IgD-negative memory B cell (primary cell): ENCODE measurements around the gene CACNG4. TPM values are rescaled to one million over a fixed set of nuclear protein-coding genes. Genes with fewer than 3 reads are reported as not detected.
A peak's percentile ranks its signal among the peaks of the same experiment; 100 is the strongest.

Source experiments
- H3K27ac Mint-ChIP-seq, 3 donors: one replicate each; pipeline ENCODE4 v1.8.0; 2020 to 2022; ENCODE audit warnings: mild to moderate bottlenecking in 3 of 3, mixed read lengths in 3 of 3, moderate library complexity in 1 of 3
- H3K27me3 Mint-ChIP-seq: one replicate; pipeline ENCODE4 v1.8.0; 2021; ENCODE audit warnings: mixed read lengths
- H3K36me3 Mint-ChIP-seq: one replicate; pipeline ENCODE4 v1.8.0; 2020; ENCODE audit warnings: mild to moderate bottlenecking, mixed read lengths
- H3K4me1 Mint-ChIP-seq, 3 donors: one replicate each; pipeline ENCODE4 v1.8.0; 2020 to 2022; ENCODE audit warnings: mixed read lengths in 3 of 3, mild to moderate bottlenecking in 1 of 3
- H3K4me3 Mint-ChIP-seq, 4 donors: one replicate each; pipeline ENCODE4 v1.8.0; 2020 to 2022; ENCODE audit warnings: mild to moderate bottlenecking in 4 of 4, mixed read lengths in 4 of 4, moderate library complexity in 3 of 4
- H3K9me3 Mint-ChIP-seq, 3 donors: one replicate each; pipeline ENCODE4 v1.8.0; 2020 to 2021; ENCODE audit warnings: mixed read lengths in 3 of 3, mild to moderate bottlenecking in 1 of 3
- polyA plus RNA-seq: library from polyadenylated mRNA; unstranded; fragments of 300-500 nt; fragmentation: Illumina TruSeq; gene quantifications from one replicate; pipeline ENCODE4 v1.2.3, GENCODE V29; 2021

Gene CACNG4
- polyA plus RNA-seq, 1 donor from 2014 or later: not detected

DNA sequence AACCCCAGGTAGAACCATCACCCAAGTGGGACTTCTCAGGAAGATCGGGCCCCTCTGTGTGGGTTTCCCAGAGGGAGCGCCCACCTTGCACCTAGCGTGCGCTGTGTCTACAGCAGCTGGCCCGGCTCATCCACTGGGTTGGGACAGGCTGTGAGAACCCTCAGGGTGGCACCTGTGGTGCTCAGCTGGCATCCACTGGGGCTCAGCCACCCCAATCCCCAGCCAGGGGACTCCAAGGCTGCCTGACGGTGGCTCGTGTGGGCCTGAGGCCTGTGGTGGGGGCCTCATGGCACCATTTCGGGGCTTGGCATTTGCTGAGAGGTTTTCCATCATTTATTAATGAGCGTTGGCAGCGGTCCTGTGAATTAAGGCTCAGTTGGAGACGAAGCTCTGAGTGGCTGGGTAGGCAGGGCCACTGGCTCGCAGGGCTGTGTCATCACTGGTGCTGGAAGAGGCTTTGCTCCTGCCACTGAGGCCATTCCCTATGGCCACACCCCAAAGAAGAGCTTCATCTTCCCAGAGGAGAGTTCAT, 28.5 kb downstream of the CACNG4 start:
- H3K4me1 Mint-ChIP-seq: no peaks in the 10 kb centered on the region
- H3K36me3 Mint-ChIP-seq: peaks cover 1% of the 10 kb centered on the region
- H3K9me3 Mint-ChIP-seq: peaks cover 0 to 7% (median 0%) of the 10 kb centered on the region in 3 donors
- peaks cover 14% of the 10 kb centered on the region for H3K27me3 Mint-ChIP-seq
- no peak overlapping the region for H3K4me3 Mint-ChIP-seq
- H3K27ac Mint-ChIP-seq: no peak overlapping the region

- peaks cover 14% of the 10 kb centered on the region for H3K27me3 Mint-ChIP-seq
- no peaks in the 10 kb centered on the region for H3K36me3 Mint-ChIP-seq
- H3K9me3 Mint-ChIP-seq: peaks cover 0 to 7% (median 0%) of the 10 kb centered on the region in 3 donors
- H3K4me1 Mint-ChIP-seq: no peaks in the 10 kb centered on the region
- no peak overlapping the region for H3K4me3 Mint-ChIP-seq
- no peak overlapping the region for H3K27ac Mint-ChIP-seq
Observed at GRCh38 chr17:66994361-66994760, 29.9 kb downstream of the CACNG4 start.

DNA sequence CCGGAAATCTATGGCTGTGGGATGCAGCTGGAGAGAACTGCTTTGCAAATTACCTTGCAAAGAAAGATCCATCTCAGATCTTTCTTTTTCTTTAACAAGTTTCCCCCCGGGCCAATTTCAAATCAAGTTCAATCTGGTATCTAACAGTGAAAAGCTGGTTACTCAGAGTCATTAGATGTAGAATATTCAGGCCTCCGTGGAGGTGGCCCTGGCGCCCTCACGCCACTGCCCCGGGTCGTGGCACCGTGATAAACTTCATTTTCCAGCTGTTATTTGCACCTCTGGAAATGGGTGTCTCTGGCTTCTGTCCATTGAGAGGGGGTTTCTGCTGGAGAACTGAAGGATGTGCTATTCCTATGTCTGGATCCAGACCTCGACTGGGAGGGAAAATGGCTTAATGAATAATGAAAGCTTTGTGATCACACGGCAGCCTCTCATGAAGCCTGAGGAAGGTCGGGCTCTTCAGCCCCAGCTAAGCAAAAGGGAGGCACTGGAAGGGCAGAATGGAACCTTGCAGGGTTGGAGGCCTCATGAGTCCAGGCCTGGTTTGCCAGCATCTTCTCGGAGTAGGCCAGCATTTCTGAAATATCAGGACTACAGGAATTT, 30.5 kb downstream of the CACNG4 start:
- Mint-ChIP-seq H3K9me3 (peaks cover 0 to 7% (median 0%) of the 10 kb centered on the region in 3 donors), H3K27me3 (peaks cover 14% of the 10 kb centered on the region), H3K36me3 (no peaks in the 10 kb centered on the region), H3K4me3 (no peak overlapping the region), H3K27ac (no peak overlapping the region), H3K4me1 (no peaks in the 10 kb centered on the region)

- Mint-ChIP-seq H3K27ac (no peak overlapping the region), H3K4me3 (no peak overlapping the region), H3K36me3 (no peaks in the 10 kb centered on the region), H3K27me3 (peaks cover 14% of the 10 kb centered on the region), H3K9me3 (peaks cover 0 to 7% (median 3%) of the 10 kb centered on the region in 3 donors), H3K4me1 (no peaks in the 10 kb centered on the region)
Observed at GRCh38 chr17:66995944-66996343, 31.4 kb downstream of the CACNG4 start.

DNA sequence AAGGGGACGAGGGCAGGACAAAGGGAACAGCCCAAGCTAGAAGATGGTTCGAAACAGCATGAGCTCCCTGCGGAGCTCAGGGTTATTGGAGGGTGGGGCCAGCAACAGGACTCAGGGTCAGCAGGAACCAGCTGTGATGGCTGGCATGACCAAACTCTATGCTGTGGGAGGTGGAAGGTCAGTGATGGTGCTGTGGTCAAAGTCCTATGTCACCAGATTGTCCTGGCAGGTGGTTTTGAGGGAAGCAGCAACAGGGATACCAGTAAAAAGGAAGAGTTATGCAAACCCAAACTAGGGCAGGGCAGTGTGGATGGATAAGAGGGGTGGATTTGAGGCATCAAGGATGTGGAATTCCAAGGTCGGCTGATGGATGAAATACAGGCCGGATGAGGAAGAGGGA, 32.4 kb downstream of the CACNG4 start:
- no peaks in the 10 kb centered on the region for H3K4me1 Mint-ChIP-seq
- no peak overlapping the region for H3K4me3 Mint-ChIP-seq
- H3K27ac Mint-ChIP-seq: no peak overlapping the region
- H3K9me3 Mint-ChIP-seq: peaks cover under 1 to 8% (median 5%) of the 10 kb centered on the region in 3 donors
- H3K36me3 Mint-ChIP-seq: no peaks in the 10 kb centered on the region
- H3K27me3 Mint-ChIP-seq: peaks cover 14% of the 10 kb centered on the region

DNA sequence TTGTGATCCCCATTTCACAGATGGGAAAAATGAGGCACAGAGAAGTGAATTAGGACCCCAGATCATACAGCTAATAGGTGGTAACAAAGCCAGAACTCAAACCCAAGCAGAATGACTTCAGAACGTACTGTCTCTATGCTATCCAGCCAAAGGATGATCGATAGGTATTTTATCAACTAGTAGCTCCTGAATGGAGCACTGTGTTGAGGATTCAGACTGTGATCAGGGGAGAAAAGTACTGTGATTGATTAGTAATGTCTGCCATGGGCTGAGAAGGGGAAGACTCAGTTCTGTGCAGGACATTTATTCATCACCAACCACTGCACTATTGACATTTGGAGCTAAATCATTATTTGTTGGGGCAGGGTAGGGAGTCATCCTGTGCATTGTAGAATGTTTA, 38.7 kb downstream of the CACNG4 start:
- Mint-ChIP-seq H3K9me3 (peaks cover 2 to 18% (median 3%) of the 10 kb centered on the region in 3 donors), H3K4me3 (no peak overlapping the region), H3K4me1 (no peaks in the 10 kb centered on the region), H3K36me3 (peaks cover 2% of the 10 kb centered on the region), H3K27me3 (peaks cover 7% of the 10 kb centered on the region), H3K27ac (no peak overlapping the region)

DNA sequence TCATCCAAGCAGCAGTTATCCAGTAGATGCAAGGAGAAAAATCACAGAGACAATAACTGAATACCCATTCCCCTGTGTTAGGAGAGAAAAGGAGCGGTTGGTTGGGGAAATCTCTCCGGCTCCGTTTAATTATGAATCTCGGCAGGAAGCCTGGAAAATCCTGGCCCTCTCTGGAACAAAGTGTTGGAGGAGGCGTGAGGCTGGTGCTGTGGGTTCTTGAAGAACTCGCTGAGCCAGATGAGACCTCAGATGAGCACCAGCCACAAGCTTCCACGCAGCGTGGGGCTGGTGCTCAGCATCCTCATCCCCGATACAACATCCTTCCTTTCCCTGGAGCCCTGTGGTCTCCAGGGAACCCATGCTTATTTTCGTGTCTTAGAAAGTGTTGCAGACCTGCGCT, 39.7 kb downstream of the CACNG4 start:
- no peak overlapping the region for H3K27ac Mint-ChIP-seq
- H3K4me1 Mint-ChIP-seq: no peaks in the 10 kb centered on the region

DNA sequence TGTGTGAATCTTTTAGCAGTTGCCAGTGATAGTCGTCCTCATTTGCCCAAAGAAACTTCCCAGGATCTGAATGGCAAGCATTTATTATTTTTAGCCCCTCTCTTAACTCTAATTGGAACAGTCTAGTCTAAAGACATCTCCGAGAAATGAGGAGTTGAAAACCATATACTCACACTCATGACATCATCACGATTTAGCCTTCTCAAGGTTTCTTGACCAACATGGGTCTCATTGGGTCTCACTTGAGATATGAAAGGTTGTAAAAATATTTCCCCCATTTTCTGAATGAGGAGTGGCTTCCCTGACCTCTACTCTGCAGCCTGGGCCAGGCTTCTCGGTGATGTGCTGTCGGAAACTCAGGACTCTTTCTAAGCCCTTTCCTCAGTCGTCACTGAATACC, 42.8 kb downstream of the CACNG4 start:
- Mint-ChIP-seq H3K4me1 (no peaks in the 10 kb centered on the region), H3K27ac (no peak overlapping the region), H3K36me3 (peaks cover 2% of the 10 kb centered on the region), H3K27me3 (peaks cover 9% of the 10 kb centered on the region), H3K9me3 (peaks cover 0 to 16% (median 2%) of the 10 kb centered on the region in 3 donors), H3K4me3 (no peak overlapping the region)

More for the DNA sequence above, 39.7 kb downstream of the CACNG4 start:
- Mint-ChIP-seq H3K9me3 (peaks cover 2 to 23% (median 3%) of the 10 kb centered on the region in 3 donors), H3K4me3 (no peak overlapping the region), H3K27me3 (peaks cover 7% of the 10 kb centered on the region), H3K36me3 (peaks cover 2% of the 10 kb centered on the region)

DNA sequence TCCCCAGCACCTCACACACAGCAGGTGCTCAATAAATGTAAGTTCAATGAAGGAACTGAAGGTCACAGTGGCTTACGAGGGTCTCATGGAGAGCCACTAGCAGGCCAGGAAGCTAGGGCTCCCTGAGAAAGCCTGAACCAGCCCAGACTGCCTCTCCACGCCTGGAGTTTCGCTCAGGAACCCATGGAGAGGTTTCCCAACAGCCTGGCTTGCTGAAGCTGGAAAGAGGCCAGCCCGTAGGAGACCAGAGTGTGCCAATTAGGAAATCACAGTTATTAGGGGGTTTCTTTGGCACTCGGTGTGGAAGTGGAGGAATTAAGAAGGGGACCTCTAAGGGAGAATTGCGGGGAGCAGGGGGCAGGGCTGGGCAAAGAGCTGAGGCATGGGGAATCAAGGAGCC, 43.6 kb downstream of the CACNG4 start:
- Mint-ChIP-seq H3K4me3 (no peak overlapping the region), H3K27ac (no peak overlapping the region)

DNA sequence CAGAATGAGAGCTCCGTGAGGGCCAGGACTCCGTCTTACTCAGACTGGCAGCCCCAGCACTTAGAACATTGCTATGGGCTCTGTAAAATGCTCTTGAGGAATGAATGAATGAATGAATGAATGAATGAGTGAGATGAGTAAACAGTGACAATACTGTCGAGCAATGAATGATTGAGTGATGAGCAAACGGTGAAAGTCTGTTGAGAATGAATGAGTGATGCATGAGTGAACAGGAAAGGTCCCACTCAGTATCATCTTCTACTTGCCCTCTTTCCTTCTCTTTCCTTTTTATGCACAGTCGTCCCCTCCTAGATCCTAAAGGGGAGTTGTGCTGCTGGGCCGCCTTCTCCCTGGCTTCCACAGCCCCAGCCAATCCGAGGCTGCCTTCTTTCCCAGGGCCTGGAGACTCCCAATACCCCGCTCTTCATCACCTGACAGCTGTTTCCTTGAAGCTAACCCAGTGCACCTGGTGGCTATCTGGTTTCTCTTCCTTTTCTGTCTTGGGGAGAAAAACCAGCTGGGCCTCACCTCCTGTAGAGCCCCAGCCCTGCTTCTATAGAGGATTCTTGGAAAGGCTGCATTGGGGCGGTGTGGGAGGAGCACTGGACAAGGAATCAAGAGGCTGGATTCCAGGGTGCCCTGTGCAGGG, 47.1 kb downstream of the CACNG4 start:
- Mint-ChIP-seq H3K4me1 (no peaks in the 10 kb centered on the region), H3K4me3 (no peak overlapping the region), H3K9me3 (peaks cover 1 to 16% (median 2%) of the 10 kb centered on the region in 3 donors), H3K27ac (no peak overlapping the region), H3K36me3 (peaks cover 2% of the 10 kb centered on the region), H3K27me3 (peaks cover 10% of the 10 kb centered on the region)

More for the DNA sequence above, 43.6 kb downstream of the CACNG4 start:
- H3K4me1 Mint-ChIP-seq: no peaks in the 10 kb centered on the region
- H3K9me3 Mint-ChIP-seq: peaks cover 0 to 16% (median 0%) of the 10 kb centered on the region in 3 donors
- peaks cover 8% of the 10 kb centered on the region for H3K27me3 Mint-ChIP-seq
- peaks cover 2% of the 10 kb centered on the region for H3K36me3 Mint-ChIP-seq

DNA sequence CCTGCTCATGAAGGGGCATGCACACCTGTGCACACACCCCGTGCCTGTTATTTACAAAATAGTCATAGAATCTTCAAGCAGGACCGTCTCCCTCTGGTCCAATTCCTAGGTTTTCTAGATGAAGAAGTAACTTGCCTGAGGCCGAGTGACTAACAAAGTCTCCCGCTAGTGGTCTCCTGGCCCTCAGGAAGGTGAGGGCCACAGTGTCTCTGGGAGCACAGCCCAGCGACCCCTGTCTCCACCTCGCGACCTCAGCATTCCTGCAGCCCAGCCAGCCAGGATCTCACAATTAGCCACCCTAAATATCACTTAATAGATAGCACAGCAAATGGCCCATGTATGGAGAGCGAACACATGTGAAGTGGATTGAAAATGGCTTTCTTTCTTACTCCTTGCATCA, 49.4 kb downstream of the CACNG4 start:
- Mint-ChIP-seq H3K27ac (peak overlapping the region in 1 of 3 donors; percentile 71), H3K27me3 (peaks cover 4% of the 10 kb centered on the region), H3K9me3 (peaks cover 1 to 7% (median 2%) of the 10 kb centered on the region in 3 donors), H3K4me3 (no peak overlapping the region), H3K36me3 (no peaks in the 10 kb centered on the region), H3K4me1 (no peaks in the 10 kb centered on the region)

GRCh38 chr17:67015001-67015400, 50.5 kb downstream of the CACNG4 start:
- H3K4me1 Mint-ChIP-seq: no peaks in the 10 kb centered on the region
- H3K27me3 Mint-ChIP-seq: peaks cover 4% of the 10 kb centered on the region
- no peaks in the 10 kb centered on the region for H3K36me3 Mint-ChIP-seq
- no peak overlapping the region for H3K27ac Mint-ChIP-seq
- no peak overlapping the region for H3K4me3 Mint-ChIP-seq
- peaks cover 0 to 2% (median 1%) of the 10 kb centered on the region in 3 donors for H3K9me3 Mint-ChIP-seq

DNA sequence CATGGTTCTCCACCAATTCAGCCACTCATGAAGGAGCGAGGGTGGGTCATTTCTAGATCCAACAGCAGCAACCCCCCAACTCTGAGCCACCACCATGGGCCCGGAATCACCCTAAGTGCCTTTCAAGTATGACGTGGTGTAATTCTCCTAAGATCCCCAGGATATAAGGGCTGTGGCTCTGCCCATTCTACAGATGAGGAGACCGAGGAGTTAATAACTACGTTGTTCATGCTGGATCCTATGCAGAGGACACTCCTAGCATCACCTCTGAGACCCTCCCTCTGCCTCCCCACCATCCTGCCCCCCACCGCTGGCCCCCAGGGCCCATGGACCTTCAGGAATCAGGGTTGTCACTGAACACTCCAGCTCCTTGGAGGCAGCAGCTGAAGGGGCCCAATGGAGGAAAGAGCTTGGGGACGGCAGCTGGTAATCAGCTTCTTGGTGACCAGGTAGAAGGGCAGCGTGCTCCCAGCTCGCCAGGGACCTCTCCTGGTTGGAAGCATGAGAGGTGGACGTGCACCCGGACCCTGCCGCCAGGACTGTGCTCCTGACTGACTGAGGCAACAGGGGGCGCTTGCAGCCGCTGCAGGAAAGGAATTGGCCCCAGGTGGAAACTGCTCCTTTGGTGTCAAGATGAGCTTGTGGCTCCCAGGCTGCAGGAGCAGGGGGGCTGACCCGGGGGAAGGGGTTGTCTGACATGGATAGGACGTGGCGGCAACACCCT, 51.7 kb downstream of the CACNG4 start:
- Mint-ChIP-seq H3K36me3 (no peaks in the 10 kb centered on the region), H3K4me3 (no peak overlapping the region), H3K27ac (no peak overlapping the region), H3K9me3 (peaks cover 0 to 2% (median 1%) of the 10 kb centered on the region in 3 donors), H3K27me3 (peaks cover 2% of the 10 kb centered on the region), H3K4me1 (no peaks in the 10 kb centered on the region)

- Mint-ChIP-seq H3K27ac (peak overlapping the region in 1 of 3 donors; percentile 49), H3K27me3 (peaks cover 2% of the 10 kb centered on the region), H3K36me3 (no peaks in the 10 kb centered on the region), H3K4me3 (no peak overlapping the region), H3K9me3 (peaks cover 0 to 2% (median 1%) of the 10 kb centered on the region in 3 donors), H3K4me1 (no peaks in the 10 kb centered on the region)
Observed at GRCh38 chr17:67017910-67018309, 53.4 kb downstream of the CACNG4 start.
